Middle frontal gyrus (tissue), 1 donor: Measurements from ENCODE around the gene GMDS.

Experiments
- DNase-seq: peaks from one replicate; pipeline ENCODE4 v3.0.0-alpha.2; 2015; ENCODE audit warnings: low spot score; ENCODE audit errors: extremely low spot score

Gene GMDS

GRCh38 chr6:2205396-2205795 is 40.0 kb downstream of the GMDS start:
- no peak for DNase-seq

GRCh38 chr6:2204272-2204671 is 41.1 kb downstream of the GMDS start:
- DNase-seq, result no peak

- DNase-seq, result no peak
Observed at GRCh38 chr6:2203264-2203663, 42.1 kb downstream of the GMDS start.

- DNase-seq, result no peak
Observed at GRCh38 chr6:2197984-2198383, 47.4 kb downstream of the GMDS start.

- no peak for DNase-seq
Observed at GRCh38 chr6:2197177-2197671, 48.2 kb downstream of the GMDS start.

- no peak for DNase-seq
Observed at GRCh38 chr6:2196079-2196679, 49.2 kb downstream of the GMDS start.

GRCh38 chr6:2194643-2195042 is 50.8 kb downstream of the GMDS start:
- no peak for DNase-seq

GRCh38 chr6:2193931-2194330 is 51.5 kb downstream of the GMDS start:
- DNase-seq, result no peak

- no peak for DNase-seq
Observed at GRCh38 chr6:2192976-2193375, 52.4 kb downstream of the GMDS start.

- DNase-seq, result no peak
Observed at GRCh38 chr6:2191390-2191740, 54.0 kb downstream of the GMDS start.

GRCh38 chr6:2190661-2191389 is 54.6 kb downstream of the GMDS start:
- DNase-seq, result no peak

GRCh38 chr6:2188856-2189384 is 56.5 kb downstream of the GMDS start:
- DNase-seq, result no peak

- DNase-seq, result no peak
Observed at GRCh38 chr6:2188397-2188796, 57.0 kb downstream of the GMDS start.

GRCh38 chr6:2187826-2188225 is 57.6 kb downstream of the GMDS start:
- no peak for DNase-seq

GRCh38 chr6:2186516-2186915 is 58.9 kb downstream of the GMDS start:
- DNase-seq, result no peak

- DNase-seq, result no peak
Observed at GRCh38 chr6:2185466-2185865, 59.9 kb downstream of the GMDS start.

- DNase-seq, result no peak
Observed at GRCh38 chr6:2184700-2185455, 60.5 kb downstream of the GMDS start.

GRCh38 chr6:2183752-2184151 is 61.7 kb downstream of the GMDS start:
- DNase-seq, result no peak

GRCh38 chr6:2183246-2183645 is 62.2 kb downstream of the GMDS start:
- no peak for DNase-seq

- DNase-seq, result no peak
Observed at GRCh38 chr6:2182251-2182650, 63.2 kb downstream of the GMDS start.

- DNase-seq, result no peak
Observed at GRCh38 chr6:2181567-2181966, 63.8 kb downstream of the GMDS start.

GRCh38 chr6:2179950-2180349 is 65.5 kb downstream of the GMDS start:
- DNase-seq, result no peak
